Pancreas (tissue), 10 donors: ENCODE results near the gene SLC5A8. TPM values are rescaled to one million over a fixed set of nuclear protein-coding genes. Genes with fewer than 3 reads are reported as not detected.

Source experiments
- ATAC-seq, 4 donors: fragments of 200-7000 bp; cut with Tn5 transposase; one replicate each; pipeline versions ENCODE4 v1.8.0 to v1.9.1; 2020; ENCODE audit warnings: mild to moderate bottlenecking in 4 of 4, moderate library complexity in 4 of 4
- DNase-seq, 6 donors: peaks; one replicate each; pipeline ENCODE4 v3.0.0-alpha.2; 2020
- FAIRE-seq: peaks from 2 replicates; lab custom pipeline; 2012; peaks lifted over from hg19 to GRCh38; lab: Jason Lieb, UNC
- H3K27ac ChIP-seq, 4 donors: fragments of 200-600 bp; sonication (generic); 1 replicate in 3 of 4; 2 replicates in 1 of 4; pipeline versions ENCODE4 v1.5.0 to v1.8.0; 2020
- H3K27me3 ChIP-seq, 4 donors: fragments of 200-600 bp; one replicate each; pipeline ENCODE4 v1.8.0; 2021
- H3K36me3 ChIP-seq, 3 donors: fragments of 200-600 bp; sonication (generic) in 1 of 3; one replicate each; pipeline versions ENCODE4 v1.5.0 to v1.8.0; 2020 to 2021
- H3K4me1 ChIP-seq, 3 donors: fragments of 200-600 bp; one replicate each; pipeline ENCODE4 v1.8.0; 2021
- H3K4me3 ChIP-seq, 4 donors: fragments of 200-600 bp; sonication (generic) in 2 of 4; one replicate each; pipeline versions ENCODE4 v1.5.0 to v1.8.0; 2020 to 2021
- H3K9me3 ChIP-seq, 4 donors: fragments of 200-600 bp; one replicate each; pipeline ENCODE4 v1.8.0; 2021
- CTCF ChIP-seq, 4 donors: fragments of 200-600 bp; sonication (generic) in 3 of 4; IDR thresholded peaks; one replicate each; pipeline versions ENCODE4 v1.5.0 to v1.8.0; 2021; ENCODE audit warnings: antibody characterized with exemption in 4 of 4
- WGBS, 2 donors: extraction: QIAGEN DNeasy Blood & Tissue Kit; methylation state at CpG; one replicate each; pipeline ENCODE4 v1.1.7; 2013; 5-methylcytosine and 5-hydroxymethylcytosine counted together
- intact Hi-C, 3 donors: fragments of 100-400 bp; cut with DNase I; formaldehyde crosslinking; loops; one replicate each; pipeline versions ENCODE4 v1.11.1 to v1.14.2; 2022
- polyA plus RNA-seq, 2 donors: library from polyadenylated mRNA; stranded (reverse); fragments of 200-250 nt; gene quantifications; one replicate each; pipeline ENCODE4 v1.2.3, GENCODE V29; 2013
- total RNA-seq, 6 donors: library from RNA; stranded (reverse); fragmentation: NEBNext Ultra II Directional in 4 of 6; extraction: Animal tissue kit (Norgen Biotek cat#: 25700) in 4 of 6; gene quantifications; one replicate each; pipeline versions ENCODE4 v1.2.1 to v1.2.4, GENCODE V29; 2021 to 2023
- donor health status: healthy with polysubstance abuse.
- donor health status: DM: no; HTN: no; CAD: no; lungs with moderate emphysema.
- donor health status: DM: no; HTN: no; CAD: no.
- donor health status: control.
- donor health status: control.
- donor health status: Bipolar disorder and iron deficiency.
- donor health status: DM: yes; HTN: yes; CAD: no.
- donor health status: DM: no; HTN: no; CAD: no.
- donor health status: DM: no; HTN: no; CAD: no.
- donor health status: DM: yes; HTN: yes; CAD: no.

Gene SLC5A8
- total and polyA plus RNA-seq, 8 donors = 0.06 to 0.09 (median 0.07) TPM; not detected in 5

- H3K4me1 ChIP-seq = no peaks in the 10 kb centered on the region
- FAIRE-seq (no peak), ATAC-seq (no peak), DNase-seq (no peak)
- TF ChIP-seq CTCF (IDR thresholded peaks at IDR 0.05) = no peak
- H3K27me3 ChIP-seq = no peaks in the 10 kb centered on the region
- WGBS, 2 donors = 71 to 75% methylated on average over 2 of the region's 2 CpGs
- no peak overlapping the region for H3K27ac ChIP-seq
- no peaks in the 10 kb centered on the region for H3K9me3 ChIP-seq
- H3K4me3 ChIP-seq = no peak overlapping the region
- intact Hi-C loops = no loop called here
- no peaks in the 10 kb centered on the region for H3K36me3 ChIP-seq
These were observed 94.7 kb downstream of the SLC5A8 start for GRCh38 chr12:101115326-101115725.

- Histone ChIP-seq H3K9me3 (no peaks in the 10 kb centered on the region), H3K27ac (no peak overlapping the region), H3K36me3 (no peaks in the 10 kb centered on the region), H3K4me1 (no peaks in the 10 kb centered on the region), H3K4me3 (no peak overlapping the region), H3K27me3 (no peaks in the 10 kb centered on the region)
- intact Hi-C loops = no loop called here
- ATAC-seq = no peak
- no peak for DNase-seq
- 61 to 67% methylated on average over 2 of the region's 2 CpGs for WGBS, 2 donors
- TF ChIP-seq CTCF (IDR thresholded peaks at IDR 0.05) = no peak
- no peak for FAIRE-seq
These were observed 98.6 kb downstream of the SLC5A8 start for GRCh38 chr12:101111441-101111840.

- ATAC-seq (no peak), DNase-seq (no peak), FAIRE-seq (no peak)
- no peak overlapping the region for H3K4me3 ChIP-seq
- no peaks in the 10 kb centered on the region for H3K4me1 ChIP-seq
- intact Hi-C loops = no loop called here
- no peaks in the 10 kb centered on the region for H3K27me3 ChIP-seq
- H3K27ac ChIP-seq = no peak overlapping the region
- no peaks in the 10 kb centered on the region for H3K36me3 ChIP-seq
- 64 to 69% methylated on average over 3 of the region's 3 CpGs for WGBS, 2 donors
- H3K9me3 ChIP-seq = no peaks in the 10 kb centered on the region
- no peak for TF ChIP-seq CTCF (IDR thresholded peaks at IDR 0.05)
These were observed 99.2 kb downstream of the SLC5A8 start for GRCh38 chr12:101110866-101111265.

GRCh38 chr12:101108130-101108529 lies 101.9 kb downstream of the SLC5A8 start:
- ATAC-seq = no peak
- intact Hi-C loops = no loop called here
- no peaks in the 10 kb centered on the region for H3K27me3 ChIP-seq
- 80 to 86% methylated on average over 5 of the region's 5 CpGs for WGBS, 2 donors
- H3K4me3 ChIP-seq = no peak overlapping the region
- no peaks in the 10 kb centered on the region for H3K36me3 ChIP-seq
- no peaks in the 10 kb centered on the region for H3K4me1 ChIP-seq
- FAIRE-seq = no peak
- no peak overlapping the region for H3K27ac ChIP-seq
- TF ChIP-seq CTCF (IDR thresholded peaks at IDR 0.05) = no peak
- no peaks in the 10 kb centered on the region for H3K9me3 ChIP-seq
- DNase-seq = no peak

GRCh38 chr12:101107032-101107763 lies 102.8 kb downstream of the SLC5A8 start:
- Histone ChIP-seq H3K27ac (no peak overlapping the region), H3K9me3 (no peaks in the 10 kb centered on the region), H3K27me3 (no peaks in the 10 kb centered on the region), H3K36me3 (no peaks in the 10 kb centered on the region), H3K4me3 (no peak overlapping the region), H3K4me1 (no peaks in the 10 kb centered on the region)
- intact Hi-C loops = no loop called here
- no peak for TF ChIP-seq CTCF (IDR thresholded peaks at IDR 0.05)
- DNase-seq (no peak), FAIRE-seq (no peak), ATAC-seq (no peak)
- 68 to 69% methylated on average over 4 of the region's 4 CpGs for WGBS, 2 donors
